HUES6 (cell line): ENCODE data around the gene TTLL10.

Source experiments
- H3K27ac ChIP-seq: 2 replicates; pipeline ENCODE4 v1.7.0; 2013; ENCODE audit warnings: low read depth, mild to moderate bottlenecking, low read length, inconsistent platforms
- H3K27me3 ChIP-seq: 2 replicates; pipeline ENCODE4 v1.6.1; 2013; ENCODE audit warnings: low read length; ENCODE audit not compliant: control insufficient read depth, insufficient read depth
- H3K36me3 ChIP-seq: 2 replicates; pipeline ENCODE4 v1.6.1; 2013; ENCODE audit warnings: low read length; ENCODE audit not compliant: control insufficient read depth, insufficient read depth
- H3K4me1 ChIP-seq: 2 replicates; pipeline ENCODE4 v1.6.1; 2013; ENCODE audit warnings: low read length; ENCODE audit not compliant: control insufficient read depth, insufficient read depth
- H3K4me3 ChIP-seq: 2 replicates; pipeline ENCODE4 v1.5.1; 2013; ENCODE audit warnings: low read depth, low read length
- H3K9ac ChIP-seq: one replicate; pipeline ENCODE4 v1.6.1; 2013; ENCODE audit warnings: mild to moderate bottlenecking, low read length
- H3K9me3 ChIP-seq: 2 replicates; pipeline ENCODE4 v1.6.1; 2013; ENCODE audit warnings: low read depth, low read length; ENCODE audit not compliant: control insufficient read depth, insufficient read depth

TTLL10 gene

DNA sequence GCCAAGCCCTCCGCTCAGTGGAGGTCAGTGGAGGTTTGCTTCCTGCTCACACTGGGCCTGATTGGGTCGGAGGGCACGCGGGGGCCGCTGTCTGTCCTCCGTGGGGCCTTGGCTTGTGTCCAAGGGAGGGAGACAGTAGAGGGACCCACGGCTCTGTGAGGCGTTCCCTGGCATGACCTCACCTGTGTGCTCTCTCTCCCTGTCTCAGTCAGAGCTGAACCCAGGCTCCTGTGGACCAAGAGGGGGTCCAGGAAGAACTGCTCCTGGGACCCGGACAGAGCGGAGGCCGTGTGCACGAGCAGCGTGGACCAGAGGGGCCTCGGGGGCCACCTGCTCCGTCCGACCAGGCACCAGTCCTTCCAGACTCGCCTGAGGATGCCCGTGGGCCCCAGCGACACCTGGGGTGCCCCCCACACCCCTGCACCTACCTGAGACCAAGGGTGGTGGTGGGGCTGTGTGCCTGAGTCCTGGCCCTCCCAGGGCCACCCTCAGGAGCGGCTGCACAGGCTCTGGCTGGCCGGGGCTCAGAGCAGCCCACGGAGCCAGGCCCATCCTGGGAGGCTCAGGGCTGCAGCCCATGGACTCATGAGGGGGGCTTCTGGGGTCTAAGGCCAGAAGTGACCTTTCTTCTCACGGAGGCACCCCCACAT, 13.3 kb upstream of the TTLL10 start:
- no peaks in the 10 kb centered on the region for H3K36me3 ChIP-seq
- no peaks in the 10 kb centered on the region for H3K9me3 ChIP-seq
- H3K4me3 ChIP-seq = no peak overlapping the region
- H3K27ac ChIP-seq = no peak overlapping the region
- peaks cover 4% of the 10 kb centered on the region; the same call in 1 of the 2 replicates for H3K27me3 ChIP-seq
- H3K9ac ChIP-seq = no peak overlapping the region
- peaks cover 39% of the 10 kb centered on the region for H3K4me1 ChIP-seq

DNA sequence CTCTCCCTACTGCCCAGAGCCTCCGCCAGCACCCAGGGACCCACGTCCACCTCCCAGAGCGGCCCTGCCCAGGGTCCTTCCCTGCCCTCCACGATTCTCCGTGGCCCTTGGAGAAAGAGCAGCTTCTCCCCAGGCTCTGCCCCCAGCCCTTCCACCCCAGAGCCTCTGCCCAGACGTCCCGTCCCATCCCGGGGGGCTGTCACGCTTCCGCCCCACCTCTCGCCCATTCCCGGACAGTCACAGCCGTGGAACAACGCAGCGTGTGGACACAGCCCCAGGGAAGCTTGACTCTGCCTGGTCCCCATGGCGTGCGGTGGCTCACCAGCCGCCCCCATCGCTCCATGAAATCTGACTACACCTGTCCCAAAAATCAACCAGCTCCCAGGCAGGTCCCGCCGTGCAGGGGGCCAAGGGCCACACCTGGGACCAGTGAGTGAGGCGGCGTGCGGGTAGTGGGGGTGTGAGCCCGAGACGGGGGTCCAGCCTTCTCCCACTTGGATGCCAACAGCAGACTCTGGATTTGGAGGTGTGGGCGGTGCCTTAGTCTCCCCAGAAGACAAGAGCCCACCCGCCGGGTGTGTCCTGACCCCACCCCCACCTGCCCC, 12.5 kb upstream of the TTLL10 start:
- Histone ChIP-seq H3K36me3 (no peaks in the 10 kb centered on the region), H3K4me3 (no peak overlapping the region), H3K27me3 (peaks cover 4% of the 10 kb centered on the region; the same call in 1 of the 2 replicates), H3K9me3 (no peaks in the 10 kb centered on the region), H3K9ac (no peak overlapping the region), H3K4me1 (peaks cover 44% of the 10 kb centered on the region), H3K27ac (no peak overlapping the region)

GRCh38 chr1:1161683-1162079, 12.0 kb upstream of the TTLL10 start:
- Histone ChIP-seq H3K9me3 (no peaks in the 10 kb centered on the region), H3K27ac (no peak overlapping the region), H3K36me3 (no peaks in the 10 kb centered on the region), H3K4me3 (no peak overlapping the region), H3K27me3 (peaks cover 4% of the 10 kb centered on the region; the same call in 1 of the 2 replicates), H3K4me1 (peaks cover 44% of the 10 kb centered on the region), H3K9ac (no peak overlapping the region)

- Histone ChIP-seq H3K27ac (no peak overlapping the region; the same call in 1 of the 2 replicates), H3K4me3 (peak overlapping the region; percentile 23; the same call in 1 of the 2 replicates), H3K9ac (peak overlapping the region; percentile 33), H3K9me3 (no peaks in the 10 kb centered on the region), H3K4me1 (peaks cover 40% of the 10 kb centered on the region), H3K27me3 (peaks cover 4% of the 10 kb centered on the region; the same call in 1 of the 2 replicates), H3K36me3 (no peaks in the 10 kb centered on the region)
Observed at GRCh38 chr1:1162597-1163537, 10.8 kb upstream of the TTLL10 start.

DNA sequence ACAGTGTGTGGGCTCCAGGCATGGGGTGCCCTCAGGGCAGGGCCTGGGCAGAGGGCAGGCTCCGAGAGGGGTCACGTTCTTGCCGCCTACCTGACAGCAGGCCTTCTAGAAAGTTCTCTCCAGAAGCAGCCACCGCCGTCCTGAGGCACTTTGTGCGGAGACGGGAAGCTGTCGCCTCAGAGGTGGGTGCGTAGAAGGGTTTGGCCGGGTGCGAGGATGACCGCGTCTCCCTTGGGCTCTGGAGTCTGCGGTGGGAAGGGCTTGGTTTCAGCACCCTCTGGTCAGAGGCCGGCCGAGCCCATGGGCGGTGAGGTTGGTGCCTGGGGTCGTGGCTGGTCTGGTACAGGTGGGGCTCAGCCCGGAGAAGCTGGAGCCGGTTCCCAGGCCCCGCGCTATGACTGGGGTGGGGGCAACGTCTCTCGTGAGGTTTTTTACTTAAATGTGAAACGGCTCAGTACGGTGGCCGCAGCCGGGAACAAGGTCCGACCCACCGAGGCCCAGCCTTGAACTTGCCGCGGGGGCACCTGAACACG, 10.1 kb upstream of the TTLL10 start:
- H3K9me3 ChIP-seq = no peaks in the 10 kb centered on the region
- no peak overlapping the region for H3K27ac ChIP-seq
- 0 out of 2 replicates have a peak overlapping the region, but pooled peaks have one; percentile 23 for H3K4me3 ChIP-seq
- peaks cover 34% of the 10 kb centered on the region for H3K4me1 ChIP-seq
- peaks cover 4% of the 10 kb centered on the region; the same call in 1 of the 2 replicates for H3K27me3 ChIP-seq
- peak overlapping the region; percentile 33 for H3K9ac ChIP-seq
- no peaks in the 10 kb centered on the region for H3K36me3 ChIP-seq

DNA sequence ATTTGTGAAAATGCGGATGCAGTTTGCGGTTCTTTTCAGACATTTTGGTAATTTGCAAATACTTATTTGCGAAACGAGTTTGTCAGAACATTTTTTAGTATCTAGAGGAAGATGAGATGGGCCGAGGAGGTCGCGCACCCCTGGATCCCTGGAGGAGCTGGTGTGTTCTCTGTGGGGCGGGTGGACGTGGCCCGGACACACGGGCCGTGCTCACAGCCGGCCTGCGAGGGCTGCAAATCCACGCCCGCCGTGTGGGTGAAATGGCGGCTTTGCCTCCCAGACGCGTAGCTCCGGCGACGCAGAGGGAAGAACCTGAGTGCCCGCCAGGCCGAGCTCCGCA, 9.3 kb upstream of the TTLL10 start:
- Histone ChIP-seq H3K36me3 (no peaks in the 10 kb centered on the region), H3K9ac (peak overlapping the region; percentile 16), H3K4me1 (peaks cover 32% of the 10 kb centered on the region), H3K27me3 (peaks cover 4% of the 10 kb centered on the region; the same call in 1 of the 2 replicates), H3K27ac (peak overlapping the region; percentile 47; the same call in 1 of the 2 replicates), H3K9me3 (no peaks in the 10 kb centered on the region), H3K4me3 (peak overlapping the region; percentile 25; the same call in 1 of the 2 replicates)

DNA sequence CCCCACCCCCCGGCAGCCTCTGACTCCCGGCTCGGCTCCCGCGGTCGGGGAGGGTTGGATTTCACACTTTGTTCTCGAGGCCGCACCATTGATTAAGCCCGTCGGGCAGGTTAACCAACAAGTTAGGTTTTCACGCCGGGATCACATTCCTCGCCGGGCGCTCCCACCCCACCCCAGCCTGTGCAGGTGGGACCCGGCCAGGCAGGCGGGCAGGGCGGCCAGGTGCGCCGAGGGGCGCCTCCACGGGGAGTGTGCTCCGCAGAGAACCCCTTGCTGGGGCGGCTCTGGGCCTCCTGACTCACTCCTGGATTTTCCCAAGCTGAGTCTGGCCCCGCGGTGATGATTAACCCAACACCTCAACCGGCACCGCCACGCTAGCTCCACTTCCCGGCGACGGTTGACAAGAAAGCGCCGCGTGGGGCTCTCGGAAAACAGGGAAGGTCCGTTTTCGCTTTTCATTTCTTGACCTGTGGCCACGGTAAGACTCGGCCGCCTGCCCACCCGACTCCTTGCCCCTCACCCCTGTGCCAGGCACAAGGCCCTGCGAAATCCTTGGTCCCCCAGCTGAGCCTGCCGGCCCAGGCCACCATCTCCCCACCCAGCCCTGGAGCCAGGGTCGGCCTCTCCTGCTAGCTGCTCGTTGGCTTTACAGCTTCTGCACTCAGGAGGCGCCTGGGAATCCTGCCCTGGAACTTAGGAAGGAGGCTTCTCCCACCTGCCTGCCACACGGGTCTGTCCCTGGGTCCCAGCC, 8.8 kb upstream of the TTLL10 start:
- Histone ChIP-seq H3K9me3 (no peaks in the 10 kb centered on the region), H3K36me3 (no peaks in the 10 kb centered on the region), H3K4me3 (0 out of 2 replicates have a peak overlapping the region, but pooled peaks have one; percentile 25), H3K9ac (no peak overlapping the region), H3K27me3 (peaks cover 4% of the 10 kb centered on the region; the same call in 1 of the 2 replicates), H3K27ac (peak overlapping the region; percentile 47; the same call in 1 of the 2 replicates), H3K4me1 (peaks cover 37% of the 10 kb centered on the region)

DNA sequence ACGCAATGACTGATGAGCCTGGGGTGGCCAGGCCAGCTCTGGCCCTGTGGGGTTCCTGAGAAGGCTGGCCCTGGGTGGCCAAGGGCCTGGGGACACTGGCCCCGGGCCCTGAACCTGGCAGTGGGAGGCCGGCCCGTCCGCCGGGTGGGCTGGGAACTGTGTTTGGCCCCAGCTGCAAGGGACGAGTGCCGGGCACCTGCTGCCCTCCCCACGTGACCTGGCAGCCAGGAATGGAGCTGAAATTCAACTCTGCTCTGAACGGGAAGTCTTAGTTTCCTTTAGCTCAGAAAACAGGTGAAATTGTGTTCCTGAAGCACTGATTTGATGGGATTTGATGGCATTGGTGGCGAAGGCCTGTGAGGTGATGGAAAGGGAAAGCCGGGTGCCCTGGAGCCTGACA, 8.2 kb upstream of the TTLL10 start:
- H3K9ac ChIP-seq = no peak overlapping the region
- H3K36me3 ChIP-seq = no peaks in the 10 kb centered on the region
- H3K4me1 ChIP-seq = peaks cover 40% of the 10 kb centered on the region
- H3K27ac ChIP-seq = no peak overlapping the region
- H3K27me3 ChIP-seq = peaks cover 4% of the 10 kb centered on the region; the same call in 1 of the 2 replicates
- no peaks in the 10 kb centered on the region for H3K9me3 ChIP-seq
- H3K4me3 ChIP-seq = no peak overlapping the region

GRCh38 chr1:1165900-1166421, 7.7 kb upstream of the TTLL10 start:
- Histone ChIP-seq H3K27ac (no peak overlapping the region), H3K27me3 (peaks cover 4% of the 10 kb centered on the region; the same call in 1 of the 2 replicates), H3K36me3 (no peaks in the 10 kb centered on the region)

More at GRCh38 chr1:1165900-1166421, 7.7 kb upstream of the TTLL10 start:
- Histone ChIP-seq H3K9ac (no peak overlapping the region), H3K4me3 (no peak overlapping the region), H3K4me1 (peaks cover 40% of the 10 kb centered on the region), H3K9me3 (no peaks in the 10 kb centered on the region)
